K562 (cell line): ENCODE measurements around the gene TLE3. TPM values are rescaled to one million over a fixed set of nuclear protein-coding genes. Genes with fewer than 3 reads are reported as not detected.

Experiments used
- ATAC-seq: fragments of 200-7000 bp; cut with Tn5 transposase; 3 replicates; pipeline ENCODE4 v1.9.1; 2020; ENCODE audit warnings: moderate library complexity
- BruUV-seq: library from RNA; stranded (reverse); fragments of 400-500 nt; replicated peaks from 2 replicates; lab custom pipeline; 2021; lab: Mats Ljungman, UMichigan
- CTCF ChIA-PET: fragments of 300-600 bp; formaldehyde crosslinking; extraction: SDS; loops from one replicate; lab custom pipeline; 2021; ENCODE audit warnings: low intra/inter-chr PET ratio; lab: Yijun Ruan, JAX
- POLR2A ChIA-PET: fragments of 300-600, 350-650 bp; sonication (Branson Sonifier 250); formaldehyde crosslinking; extraction: SDS; loops from one replicate; lab custom pipeline; 2021; ENCODE audit warnings: antibody characterized with exemption, inconsistent platforms; lab: Yijun Ruan, JAX
- DNase-seq, 4 experiments: peaks; one replicate each; pipeline versions ENCODE4 v3.0.0 to v3.0.0-alpha.2; 2011 to 2018; ENCODE audit warnings: low spot score in 3 of 4, mixed read lengths in 3 of 4; ENCODE audit errors: extremely low read depth in 1 of 4
- FAIRE-seq: peaks from 2 replicates; lab custom pipeline; 2011; peaks lifted over from hg19 to GRCh38; lab: Jason Lieb, UNC
- H2AFZ ChIP-seq: 2 replicates; pipeline ENCODE4 v1.6.0; 2011; ENCODE audit warnings: low read depth, low read length, control low read depth, inconsistent platforms
- H3K27ac ChIP-seq: fragments of 200-600 bp; 3 replicates; pipeline ENCODE4 v1.8.0; 2011; ENCODE audit warnings: low read depth, mild to moderate bottlenecking, control low read depth, inconsistent platforms, low read length, moderate library complexity, mixed read lengths; ENCODE audit errors: extremely low read depth
- H3K27me3 ChIP-seq, 2 experiments: fragments of 300-600 bp in 1 of 2; 2 replicates in 1 of 2; 3 replicates in 1 of 2; pipeline versions ENCODE4 v1.6.0 to v1.8.0; 2011; ENCODE audit warnings: inconsistent platforms in 2 of 2, low read length in 2 of 2, mild to moderate bottlenecking in 1 of 2, mixed read lengths in 1 of 2, moderate library complexity in 1 of 2; ENCODE audit not compliant: control insufficient read depth in 2 of 2, insufficient read depth in 2 of 2
- H3K36me3 ChIP-seq: fragments of 300-600 bp; 3 replicates; pipeline ENCODE4 v1.8.0; 2011; ENCODE audit warnings: mild to moderate bottlenecking, low read length, inconsistent platforms; ENCODE audit not compliant: control insufficient read depth, insufficient read depth
- H3K4me1 ChIP-seq, 2 experiments: fragments of 200-600 bp in 1 of 2; replicated peaks in 1 of 2; 2 replicates in 1 of 2; 3 replicates in 1 of 2; pipeline versions ENCODE4 v1.5.1 to v1.8.0; 2011; ENCODE audit warnings: inconsistent platforms in 2 of 2, low read length in 2 of 2, mild to moderate bottlenecking in 1 of 2, mixed read lengths in 1 of 2, moderate library complexity in 1 of 2; ENCODE audit not compliant: control insufficient read depth in 2 of 2, insufficient read depth in 2 of 2
- H3K4me2 ChIP-seq: 2 replicates; pipeline ENCODE4 v1.6.1; 2011; ENCODE audit warnings: low read length, control low read depth, inconsistent platforms, mixed read lengths; ENCODE audit not compliant: insufficient read depth
- H3K4me3 ChIP-seq: fragments of 200-600 bp; sonication (generic), shearing (Covaris generic); 2 replicates; pipeline ENCODE4 v1.5.1; 2016; ENCODE audit warnings: control low read depth, inconsistent platforms
- H3K79me2 ChIP-seq: fragments of 200-600 bp; 3 replicates; pipeline ENCODE4 v1.8.0; 2011; ENCODE audit warnings: low read length, inconsistent platforms; ENCODE audit not compliant: control insufficient read depth, insufficient read depth
- H3K9ac ChIP-seq, 2 experiments: 2 replicates each; pipeline versions ENCODE4 v1.6.0 to v1.6.1; 2011; ENCODE audit warnings: low read depth in 2 of 2, low read length in 2 of 2, control low read depth in 1 of 2, inconsistent platforms in 1 of 2, mild to moderate bottlenecking in 1 of 2, mixed read lengths in 1 of 2; ENCODE audit not compliant: insufficient read depth in 1 of 2
- H3K9me1 ChIP-seq: one replicate; pipeline ENCODE4 v1.6.0; 2011; ENCODE audit warnings: inconsistent platforms, mild to moderate bottlenecking, low read length, moderate library complexity; ENCODE audit not compliant: control insufficient read depth, insufficient read depth
- H3K9me3 ChIP-seq: replicated peaks from 2 replicates; pipeline ENCODE4 v1.5.1; 2011; ENCODE audit warnings: low read depth, low read length, inconsistent platforms; ENCODE audit not compliant: control insufficient read depth, insufficient read depth
- H4K20me1 ChIP-seq: replicated peaks from 2 replicates; pipeline ENCODE4 v1.6.1; 2011; ENCODE audit warnings: low read length, inconsistent platforms, mixed read lengths; ENCODE audit not compliant: control insufficient read depth, insufficient read depth
- CHD2 ChIP-seq: IDR thresholded peaks from 2 replicates; pipeline ENCODE4 v1.6.1; 2011; ENCODE audit warnings: low read depth, low read length
- CREB3 ChIP-seq: fragments of 450-650 bp; conservative IDR thresholded peaks from 2 replicates; pipeline ENCODE4 v1.6.1; 2016; ENCODE audit warnings: missing genetic modification characterization, low read depth, mild to moderate bottlenecking, missing compliant biosample characterization, moderate library complexity
- EHMT2 ChIP-seq: fragments of 450-650 bp; IDR thresholded peaks from 2 replicates; pipeline ENCODE4 v1.6.1; 2018; ENCODE audit warnings: antibody characterized with exemption
- HNRNPLL ChIP-seq: fragments of 200-400 bp; formaldehyde crosslinking; IDR thresholded peaks from 2 replicates; pipeline ENCODE4 v1.6.1; 2017; ENCODE audit warnings: low read length, low read depth, mild to moderate bottlenecking; ENCODE audit not compliant: poor library complexity, severe bottlenecking
- MAX ChIP-seq: sonication (generic); formaldehyde crosslinking; IDR thresholded peaks from 2 replicates; pipeline ENCODE4 v1.9.0; 2022; ENCODE audit warnings: mild to moderate bottlenecking, missing genetic modification reagents
- MTA2 ChIP-seq: fragments of 450-650 bp; IDR thresholded peaks from 2 replicates; pipeline ENCODE4 v1.6.1; 2016; ENCODE audit warnings: low read depth
- NCOA4 ChIP-seq: fragments of 450-650 bp; IDR thresholded peaks from 2 replicates; pipeline ENCODE4 v1.6.1; 2018; ENCODE audit warnings: mild to moderate bottlenecking; ENCODE audit not compliant: partially characterized antibody
- OTX1 ChIP-seq: fragments of 450-650 bp; formaldehyde crosslinking; IDR thresholded peaks from 2 replicates; pipeline ENCODE4 v1.4.0; 2022; ENCODE audit warnings: mild to moderate bottlenecking
- RBM15 ChIP-seq: fragments of 200-400 bp; formaldehyde crosslinking; IDR thresholded peaks from 2 replicates; pipeline ENCODE4 v1.6.1; 2018; ENCODE audit warnings: mild to moderate bottlenecking, low read length, moderate library complexity; ENCODE audit not compliant: insufficient read depth
- TSHZ1 ChIP-seq: fragments of 250-450 bp; sonication (Bioruptor Pico); IDR thresholded peaks from 2 replicates; pipeline ENCODE4 v1.4.0; 2020; ENCODE audit warnings: mild to moderate bottlenecking, moderate library complexity
- XRCC4 ChIP-seq: IDR thresholded peaks from one replicate; pipeline ENCODE4 v1.6.1; 2011; ENCODE audit not compliant: insufficient read depth, insufficient read length; ENCODE audit errors: extremely low read depth
- ZNF124 ChIP-seq: sonication (generic); formaldehyde crosslinking; IDR thresholded peaks from 2 replicates; pipeline ENCODE4 v1.8.1; 2022; ENCODE audit warnings: missing genetic modification reagents
- ZNF212 ChIP-seq: fragments of 450-650 bp; formaldehyde crosslinking; IDR thresholded peaks from 2 replicates; pipeline ENCODE4 v1.4.0; 2020; ENCODE audit warnings: mild to moderate bottlenecking
- ZNF253 ChIP-seq: fragments of 250-450 bp; sonication (Bioruptor Pico); conservative IDR thresholded peaks from 2 replicates; pipeline ENCODE4 v1.6.1; 2021; ENCODE audit warnings: mild to moderate bottlenecking
- ZNF3 ChIP-seq: fragments of 250-450 bp; sonication (Bioruptor Pico); IDR thresholded peaks from 2 replicates; pipeline ENCODE4 v1.5.0; 2021; ENCODE audit warnings: mild to moderate bottlenecking, moderate library complexity
- ZNF41 ChIP-seq: fragments of 250-450 bp; sonication (Bioruptor Pico); conservative IDR thresholded peaks from 2 replicates; pipeline ENCODE4 v1.4.0; 2020; ENCODE audit warnings: mild to moderate bottlenecking
- WGBS: fragments of 100-300 bp; shearing (Covaris generic); methylation state at CpG from one replicate; pipeline ENCODE4 v1.1.6; 2016; ENCODE audit warnings: low coverage, mixed read lengths; ENCODE audit not compliant: insufficient coverage; ENCODE audit errors: missing lambda C conversion rate; 5-methylcytosine and 5-hydroxymethylcytosine counted together
- in situ Hi-C: fragments of 300-500 bp; cut with MboI; formaldehyde crosslinking; loops from 4 replicates; pipeline ENCODE4 v1.15.0; 2018; ENCODE audit warnings: inconsistent platforms, mixed read lengths
- intact Hi-C: fragments of 100-400 bp; cut with micrococcal nuclease; formaldehyde crosslinking; loops from 2 replicates; pipeline ENCODE4 v1.14.2; 2022
- polyA plus RNA-seq, 8 experiments: library from polyadenylated mRNA; depleted of rRNA in 4 of 8; stranded (reverse) in 5 of 8; unstranded in 3 of 8; fragments of >200 nt; fragmentation: Nextera tagmentation in 2 of 8; fragmentation: Illumina TruSeq in 1 of 8; extraction: Ambion mirVana in 2 of 8; extraction: Trizol in 1 of 8; gene quantifications; 2 replicates each; pipeline versions ENCODE4 v1.2.1 to v1.2.3, GENCODE V29; 2011 to 2014; ENCODE audit warnings: inconsistent platforms in 1 of 8, missing spikeins in 1 of 8
- total RNA-seq, 7 experiments: library from RNA; depleted of rRNA in 6 of 7; stranded (reverse); fragments of >200 nt in 6 of 7; fragmentation: Illumina TruSeq in 2 of 7; extraction: Trizol in 2 of 7; gene quantifications; 2 replicates each; pipeline versions ENCODE4 v1.2.1 to v1.2.3, GENCODE V29; 2011 to 2021; ENCODE audit warnings: low replicate concordance in 1 of 7

TLE3 gene
- total and polyA plus RNA-seq, 9 of the 15 experiments (the other 6 are each of a cell fraction or from before 2014, with no cell fraction given), result 1.5 to 84.2 (median 14.1) TPM

- no peaks in the 10 kb centered on the region for H3K9me1 ChIP-seq
- H3K79me2 ChIP-seq, result no peaks in the 10 kb centered on the region
- H3K4me1 ChIP-seq, result peaks cover 0 to 11% of the 10 kb centered on the region in 2 experiments; a peak in 3 of 5 replicates
- no peak for ATAC-seq
- H3K27me3 ChIP-seq, result peaks cover 11 to 49% of the 10 kb centered on the region in 2 experiments
- in situ Hi-C loops (no loop called here), intact Hi-C loops (no loop called here)
- H3K4me2 ChIP-seq, result no peak overlapping the region
- H3K9me3 ChIP-seq, result no peaks in the 10 kb centered on the region
- TF ChIP-seq ZNF212 (CRISPR knock-in tag) (no peak), ZNF124 (CRISPR knock-in tag) (no peak), NCOA4 (no peak), ZNF3 (no peak), HNRNPLL (no peak), MTA2 (no peak), RBM15 (no peak), CHD2 (no peak), EHMT2 (no peak), OTX1 (no peak), XRCC4 (no peak), TSHZ1 (CRISPR knock-in tag) (no peak), CREB3 (tag) (no peak), MAX (no peak), ZNF41 (CRISPR knock-in tag) (no peak), ZNF253 (CRISPR knock-in tag) (no peak)
- H2AFZ ChIP-seq, result no peak overlapping the region
- ChIA-PET POLR2A (interaction anchor here (0.8 kb wide), 1 partner anchor 18 kb away, joined by 3 read pairs; no protein-coding TSS in a partner anchor), CTCF (no interaction called here)
- no peaks in the 10 kb centered on the region for H4K20me1 ChIP-seq
- no peaks in the 10 kb centered on the region for H3K36me3 ChIP-seq
- 3% methylated on average over 5 of the region's 5 CpGs for WGBS
- H3K27ac ChIP-seq, result no peak overlapping the region
- no peak overlapping the region for H3K4me3 ChIP-seq
- no peak overlapping the region for H3K9ac ChIP-seq
- no peak for DNase-seq
- FAIRE-seq, result no peak
- no TSS peak for BruUV-seq
Observed at GRCh38 chr15:70145261-70145660, 47.5 kb upstream of the TLE3 start.
